Keratinocyte (primary cell): ENCODE results near the gene FCAR.

Experiments used
- EZH2 ChIP-seq: IDR thresholded peaks from one replicate; pipeline ENCODE4 v1.6.1; 2012; ENCODE audit warnings: inconsistent platforms, mild to moderate bottlenecking, low read length, moderate library complexity
- TF ChIP-seq, protein P1 (sequence below), 3 experiments: IDR thresholded peaks in 1 of 3; conservative IDR thresholded peaks in 1 of 3; optimal IDR thresholded peaks in 1 of 3; 2 replicates in 2 of 3; 3 replicates in 1 of 3; pipeline versions ENCODE3 to v1.5.1; 2011; ENCODE audit warnings: low read length in 3 of 3, mild to moderate bottlenecking in 3 of 3, moderate library complexity in 2 of 3, control low read depth in 1 of 3, inconsistent platforms in 1 of 3; ENCODE audit not compliant: insufficient read depth in 2 of 3; ENCODE audit errors: extremely low read depth in 1 of 3

- TF ChIP-seq, protein P1, sequence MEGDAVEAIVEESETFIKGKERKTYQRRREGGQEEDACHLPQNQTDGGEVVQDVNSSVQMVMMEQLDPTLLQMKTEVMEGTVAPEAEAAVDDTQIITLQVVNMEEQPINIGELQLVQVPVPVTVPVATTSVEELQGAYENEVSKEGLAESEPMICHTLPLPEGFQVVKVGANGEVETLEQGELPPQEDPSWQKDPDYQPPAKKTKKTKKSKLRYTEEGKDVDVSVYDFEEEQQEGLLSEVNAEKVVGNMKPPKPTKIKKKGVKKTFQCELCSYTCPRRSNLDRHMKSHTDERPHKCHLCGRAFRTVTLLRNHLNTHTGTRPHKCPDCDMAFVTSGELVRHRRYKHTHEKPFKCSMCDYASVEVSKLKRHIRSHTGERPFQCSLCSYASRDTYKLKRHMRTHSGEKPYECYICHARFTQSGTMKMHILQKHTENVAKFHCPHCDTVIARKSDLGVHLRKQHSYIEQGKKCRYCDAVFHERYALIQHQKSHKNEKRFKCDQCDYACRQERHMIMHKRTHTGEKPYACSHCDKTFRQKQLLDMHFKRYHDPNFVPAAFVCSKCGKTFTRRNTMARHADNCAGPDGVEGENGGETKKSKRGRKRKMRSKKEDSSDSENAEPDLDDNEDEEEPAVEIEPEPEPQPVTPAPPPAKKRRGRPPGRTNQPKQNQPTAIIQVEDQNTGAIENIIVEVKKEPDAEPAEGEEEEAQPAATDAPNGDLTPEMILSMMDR (optimal IDR thresholded peaks at IDR 0.05 in 1 of 3, IDR thresholded peaks at IDR 0.05 in 1 of 3, conservative IDR thresholded peaks at IDR 0.05 in 1 of 3; ENCODE audit: extremely low read depth in 1 of 3, insufficient read depth in 2 of 3, low read length in 3 of 3): no peak
- TF ChIP-seq EZH2: no peak
Measured at GRCh38 chr19:54881884-54882283, 7.8 kb downstream of the FCAR start.
